Measurements from ENCODE around the gene MIPOL1.

Gene MIPOL1

GRCh38 chr14:37597914-37598746 is 400.4 kb downstream of the MIPOL1 start:
- TF ChIP-seq CTCF (IDR thresholded peaks at IDR 0.05; ENCODE audit: low read depth, low read length, missing control alignments) = no peak
- no peak for DNase-seq (ENCODE audit: low read depth)
- in situ Hi-C loops (cut with HindIII; ENCODE audit: low sequenced_read_pairs) = loop anchor here (5.0 kb wide), 1 partner anchor 351 kb away; no protein-coding TSS in a partner anchor
- no peak overlapping the region for H3K4me3 ChIP-seq (ENCODE audit: low read depth, low read length)

GRCh38 chr14:37598747-37599506 is 401.2 kb downstream of the MIPOL1 start:
- no peak overlapping the region for H3K4me3 ChIP-seq (ENCODE audit: low read depth, low read length)
- TF ChIP-seq CTCF (IDR thresholded peaks at IDR 0.05; ENCODE audit: low read depth, low read length, missing control alignments) = no peak
- no peak for DNase-seq (ENCODE audit: low read depth)
- in situ Hi-C loops (cut with HindIII; ENCODE audit: low sequenced_read_pairs) = loop anchor here (5.0 kb wide), 1 partner anchor 352 kb away; no protein-coding TSS in a partner anchor

GRCh38 chr14:37599507-37600368 is 402.0 kb downstream of the MIPOL1 start:
- in situ Hi-C loops (cut with HindIII; ENCODE audit: low sequenced_read_pairs) = loop anchor here (5.0 kb wide), 1 partner anchor 352 kb away; no protein-coding TSS in a partner anchor
- TF ChIP-seq CTCF (IDR thresholded peaks at IDR 0.05; ENCODE audit: low read depth, low read length, missing control alignments) = no peak
- no peak for DNase-seq (ENCODE audit: low read depth)
- H3K4me3 ChIP-seq (ENCODE audit: low read depth, low read length) = peak overlapping the region; percentile 14

GRCh38 chr14:37600880-37601741 is 403.4 kb downstream of the MIPOL1 start:
- in situ Hi-C loops (cut with HindIII; ENCODE audit: low sequenced_read_pairs) = no loop called here
- no peak overlapping the region for H3K4me3 ChIP-seq (ENCODE audit: low read depth, low read length)
- no peak for TF ChIP-seq CTCF (IDR thresholded peaks at IDR 0.05; ENCODE audit: low read depth, low read length, missing control alignments)
- DNase-seq (ENCODE audit: low read depth) = no peak

GRCh38 chr14:37601865-37602264 is 404.1 kb downstream of the MIPOL1 start:
- in situ Hi-C loops (cut with HindIII; ENCODE audit: low sequenced_read_pairs) = no loop called here
- H3K4me3 ChIP-seq (ENCODE audit: low read depth, low read length) = no peak overlapping the region
- TF ChIP-seq CTCF (IDR thresholded peaks at IDR 0.05; ENCODE audit: low read depth, low read length, missing control alignments) = no peak
- DNase-seq (ENCODE audit: low read depth) = no peak
